K562 (cell line): ENCODE data around the gene LIAS. TPM values are rescaled to one million over a fixed set of nuclear protein-coding genes. Genes with fewer than 3 reads are reported as not detected.
A peak's percentile ranks its signal among the peaks of the same experiment; 100 is the strongest.

Experiments used
- ASH1L ChIP-seq: fragments of 450-650 bp; IDR thresholded peaks from 2 replicates; pipeline ENCODE4 v1.6.1; 2018; ENCODE audit warnings: borderline replicate concordance, mild to moderate bottlenecking, low read depth; ENCODE audit not compliant: partially characterized antibody
- FOXO4 ChIP-seq: fragments of 450-650 bp; formaldehyde crosslinking; IDR thresholded peaks from 2 replicates; pipeline ENCODE4 v1.4.0; 2020; ENCODE audit warnings: mild to moderate bottlenecking, moderate library complexity
- IFI16 ChIP-seq: fragments of 250-450 bp; sonication (Bioruptor Pico); IDR thresholded peaks from 2 replicates; pipeline ENCODE4 v2.1.2; 2022; ENCODE audit warnings: mild to moderate bottlenecking, inconsistent platforms
- NR4A1 ChIP-seq, 2 experiments: fragments of 250-450 bp in 1 of 2; fragments of 450-650 bp in 1 of 2; sonication (Bioruptor Pico) in 1 of 2; IDR thresholded peaks; 2 replicates each; pipeline versions ENCODE4 v1.4.0 to v1.6.1; 2016 to 2020; ENCODE audit warnings: mild to moderate bottlenecking in 2 of 2, missing compliant biosample characterization in 1 of 2, missing genetic modification characterization in 1 of 2, moderate library complexity in 1 of 2
- USF2 ChIP-seq: sonication (generic); formaldehyde crosslinking; IDR thresholded peaks from 2 replicates; pipeline ENCODE4 v1.5.0; 2020; ENCODE audit warnings: missing genetic modification reagents
- polyA plus RNA-seq, 8 experiments: library from polyadenylated mRNA; depleted of rRNA in 4 of 8; stranded (reverse) in 5 of 8; unstranded in 3 of 8; fragments of >200 nt; fragmentation: Nextera tagmentation in 2 of 8; fragmentation: Illumina TruSeq in 1 of 8; extraction: Ambion mirVana in 2 of 8; extraction: Trizol in 1 of 8; gene quantifications; 2 replicates each; pipeline versions ENCODE4 v1.2.1 to v1.2.3, GENCODE V29; 2011 to 2014; ENCODE audit warnings: inconsistent platforms in 1 of 8, missing spikeins in 1 of 8
- total RNA-seq, 7 experiments: library from RNA; depleted of rRNA in 6 of 7; stranded (reverse); fragments of >200 nt in 6 of 7; fragmentation: Illumina TruSeq in 2 of 7; extraction: Trizol in 2 of 7; gene quantifications; 2 replicates each; pipeline versions ENCODE4 v1.2.1 to v1.2.3, GENCODE V29; 2011 to 2021; ENCODE audit warnings: low replicate concordance in 1 of 7
- TF ChIP-seq, protein P1 (sequence below), 2 experiments: fragments of 450-650 bp; IDR thresholded peaks; 2 replicates each; pipeline ENCODE4 v1.6.1; 2016
- TF ChIP-seq, protein P2 (sequence below): sonication (generic); formaldehyde crosslinking; IDR thresholded peaks from 2 replicates; pipeline ENCODE4 v1.8.0; 2022; ENCODE audit warnings: missing genetic modification reagents, mild to moderate bottlenecking, borderline replicate concordance
- TF ChIP-seq, protein P3 (sequence below): fragments of 450-650 bp; IDR thresholded peaks from 2 replicates; pipeline ENCODE4 v1.6.1; 2017; ENCODE audit warnings: antibody characterized with exemption, mild to moderate bottlenecking
- TF ChIP-seq, protein P4 (sequence below): fragments of 250-450 bp; sonication (Bioruptor Pico); IDR thresholded peaks from 2 replicates; pipeline ENCODE4 v1.5.0; 2020; ENCODE audit warnings: mild to moderate bottlenecking, borderline replicate concordance
- TF ChIP-seq, protein P5 (sequence below): sonication (generic); formaldehyde crosslinking; IDR thresholded peaks from 2 replicates; pipeline ENCODE4 v1.8.0; 2022; ENCODE audit warnings: mild to moderate bottlenecking, missing genetic modification reagents

The LIAS gene
- total and polyA plus RNA-seq, 9 of the 15 experiments (the other 6 are each of a cell fraction or from before 2014, with no cell fraction given): 21.9 to 57.1 (median 42.1) TPM

- TF ChIP-seq, protein P1, sequence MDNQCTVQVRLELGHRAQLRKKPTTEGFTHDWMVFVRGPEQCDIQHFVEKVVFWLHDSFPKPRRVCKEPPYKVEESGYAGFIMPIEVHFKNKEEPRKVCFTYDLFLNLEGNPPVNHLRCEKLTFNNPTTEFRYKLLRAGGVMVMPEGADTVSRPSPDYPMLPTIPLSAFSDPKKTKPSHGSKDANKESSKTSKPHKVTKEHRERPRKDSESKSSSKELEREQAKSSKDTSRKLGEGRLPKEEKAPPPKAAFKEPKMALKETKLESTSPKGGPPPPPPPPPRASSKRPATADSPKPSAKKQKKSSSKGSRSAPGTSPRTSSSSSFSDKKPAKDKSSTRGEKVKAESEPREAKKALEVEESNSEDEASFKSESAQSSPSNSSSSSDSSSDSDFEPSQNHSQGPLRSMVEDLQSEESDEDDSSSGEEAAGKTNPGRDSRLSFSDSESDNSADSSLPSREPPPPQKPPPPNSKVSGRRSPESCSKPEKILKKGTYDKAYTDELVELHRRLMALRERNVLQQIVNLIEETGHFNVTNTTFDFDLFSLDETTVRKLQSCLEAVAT (IDR thresholded peaks at IDR 0.05): no peak
- TF ChIP-seq USF2 (CRISPR knock-in tag) (no peak), NR4A1 (CRISPR knock-in tag; IDR thresholded peaks at IDR 0.05) (no peak), NR4A1 (tag; IDR thresholded peaks at IDR 0.05) (0 out of 2 replicates have a peak, but pooled peaks have one; percentile 42), IFI16 (CRISPR knock-in tag) (no peak), ASH1L (no peak), FOXO4 (CRISPR knock-in tag) (no peak)
- TF ChIP-seq, protein P2, sequence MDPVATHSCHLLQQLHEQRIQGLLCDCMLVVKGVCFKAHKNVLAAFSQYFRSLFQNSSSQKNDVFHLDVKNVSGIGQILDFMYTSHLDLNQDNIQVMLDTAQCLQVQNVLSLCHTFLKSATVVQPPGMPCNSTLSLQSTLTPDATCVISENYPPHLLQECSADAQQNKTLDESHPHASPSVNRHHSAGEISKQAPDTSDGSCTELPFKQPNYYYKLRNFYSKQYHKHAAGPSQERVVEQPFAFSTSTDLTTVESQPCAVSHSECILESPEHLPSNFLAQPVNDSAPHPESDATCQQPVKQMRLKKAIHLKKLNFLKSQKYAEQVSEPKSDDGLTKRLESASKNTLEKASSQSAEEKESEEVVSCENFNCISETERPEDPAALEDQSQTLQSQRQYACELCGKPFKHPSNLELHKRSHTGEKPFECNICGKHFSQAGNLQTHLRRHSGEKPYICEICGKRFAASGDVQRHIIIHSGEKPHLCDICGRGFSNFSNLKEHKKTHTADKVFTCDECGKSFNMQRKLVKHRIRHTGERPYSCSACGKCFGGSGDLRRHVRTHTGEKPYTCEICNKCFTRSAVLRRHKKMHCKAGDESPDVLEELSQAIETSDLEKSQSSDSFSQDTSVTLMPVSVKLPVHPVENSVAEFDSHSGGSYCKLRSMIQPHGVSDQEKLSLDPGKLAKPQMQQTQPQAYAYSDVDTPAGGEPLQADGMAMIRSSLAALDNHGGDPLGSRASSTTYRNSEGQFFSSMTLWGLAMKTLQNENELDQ (CRISPR knock-in tag): no peak
- TF ChIP-seq, protein P3, sequence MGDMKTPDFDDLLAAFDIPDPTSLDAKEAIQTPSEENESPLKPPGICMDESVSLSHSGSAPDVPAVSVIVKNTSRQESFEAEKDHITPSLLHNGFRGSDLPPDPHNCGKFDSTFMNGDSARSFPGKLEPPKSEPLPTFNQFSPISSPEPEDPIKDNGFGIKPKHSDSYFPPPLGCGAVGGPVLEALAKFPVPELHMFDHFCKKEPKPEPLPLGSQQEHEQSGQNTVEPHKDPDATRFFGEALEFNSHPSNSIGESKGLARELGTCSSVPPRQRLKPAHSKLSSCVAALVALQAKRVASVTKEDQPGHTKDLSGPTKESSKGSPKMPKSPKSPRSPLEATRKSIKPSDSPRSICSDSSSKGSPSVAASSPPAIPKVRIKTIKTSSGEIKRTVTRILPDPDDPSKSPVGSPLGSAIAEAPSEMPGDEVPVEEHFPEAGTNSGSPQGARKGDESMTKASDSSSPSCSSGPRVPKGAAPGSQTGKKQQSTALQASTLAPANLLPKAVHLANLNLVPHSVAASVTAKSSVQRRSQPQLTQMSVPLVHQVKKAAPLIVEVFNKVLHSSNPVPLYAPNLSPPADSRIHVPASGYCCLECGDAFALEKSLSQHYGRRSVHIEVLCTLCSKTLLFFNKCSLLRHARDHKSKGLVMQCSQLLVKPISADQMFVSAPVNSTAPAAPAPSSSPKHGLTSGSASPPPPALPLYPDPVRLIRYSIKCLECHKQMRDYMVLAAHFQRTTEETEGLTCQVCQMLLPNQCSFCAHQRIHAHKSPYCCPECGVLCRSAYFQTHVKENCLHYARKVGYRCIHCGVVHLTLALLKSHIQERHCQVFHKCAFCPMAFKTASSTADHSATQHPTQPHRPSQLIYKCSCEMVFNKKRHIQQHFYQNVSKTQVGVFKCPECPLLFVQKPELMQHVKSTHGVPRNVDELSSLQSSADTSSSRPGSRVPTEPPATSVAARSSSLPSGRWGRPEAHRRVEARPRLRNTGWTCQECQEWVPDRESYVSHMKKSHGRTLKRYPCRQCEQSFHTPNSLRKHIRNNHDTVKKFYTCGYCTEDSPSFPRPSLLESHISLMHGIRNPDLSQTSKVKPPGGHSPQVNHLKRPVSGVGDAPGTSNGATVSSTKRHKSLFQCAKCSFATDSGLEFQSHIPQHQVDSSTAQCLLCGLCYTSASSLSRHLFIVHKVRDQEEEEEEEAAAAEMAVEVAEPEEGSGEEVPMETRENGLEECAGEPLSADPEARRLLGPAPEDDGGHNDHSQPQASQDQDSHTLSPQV: peak; percentile 79
- TF ChIP-seq, protein P4, sequence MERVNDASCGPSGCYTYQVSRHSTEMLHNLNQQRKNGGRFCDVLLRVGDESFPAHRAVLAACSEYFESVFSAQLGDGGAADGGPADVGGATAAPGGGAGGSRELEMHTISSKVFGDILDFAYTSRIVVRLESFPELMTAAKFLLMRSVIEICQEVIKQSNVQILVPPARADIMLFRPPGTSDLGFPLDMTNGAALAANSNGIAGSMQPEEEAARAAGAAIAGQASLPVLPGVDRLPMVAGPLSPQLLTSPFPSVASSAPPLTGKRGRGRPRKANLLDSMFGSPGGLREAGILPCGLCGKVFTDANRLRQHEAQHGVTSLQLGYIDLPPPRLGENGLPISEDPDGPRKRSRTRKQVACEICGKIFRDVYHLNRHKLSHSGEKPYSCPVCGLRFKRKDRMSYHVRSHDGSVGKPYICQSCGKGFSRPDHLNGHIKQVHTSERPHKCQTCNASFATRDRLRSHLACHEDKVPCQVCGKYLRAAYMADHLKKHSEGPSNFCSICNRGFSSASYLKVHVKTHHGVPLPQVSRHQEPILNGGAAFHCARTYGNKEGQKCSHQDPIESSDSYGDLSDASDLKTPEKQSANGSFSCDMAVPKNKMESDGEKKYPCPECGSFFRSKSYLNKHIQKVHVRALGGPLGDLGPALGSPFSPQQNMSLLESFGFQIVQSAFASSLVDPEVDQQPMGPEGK (CRISPR knock-in tag): no peak
- TF ChIP-seq, protein P5, sequence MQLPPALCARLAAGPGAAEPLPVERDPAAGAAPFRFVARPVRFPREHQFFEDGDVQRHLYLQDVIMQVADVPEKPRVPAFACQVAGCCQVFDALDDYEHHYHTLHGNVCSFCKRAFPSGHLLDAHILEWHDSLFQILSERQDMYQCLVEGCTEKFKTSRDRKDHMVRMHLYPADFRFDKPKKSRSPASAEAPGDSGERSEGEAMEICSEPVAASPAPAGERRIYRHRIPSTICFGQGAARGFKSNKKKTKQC (CRISPR knock-in tag): no peak
Observed at GRCh38 chr4:39464886-39465501, 6.1 kb downstream of the LIAS start (continued).
